A549 treated with dexamethasone at 1 μM for 4 hours (cell line): Measurements from ENCODE around the gene OR5T3. TPM values are rescaled to one million over a fixed set of nuclear protein-coding genes. Genes with fewer than 3 reads are reported as not detected.

ENCODE experiments used
- total RNA-seq: library from RNA; stranded (reverse); fragments of 200-300 nt; extraction: Qiagen RNA extraction; gene quantifications from 5 replicates; pipeline ENCODE4 v1.2.3, GENCODE V29; 2022

OR5T3 gene
- not detected in 5 replicates for total RNA-seq

DNA sequence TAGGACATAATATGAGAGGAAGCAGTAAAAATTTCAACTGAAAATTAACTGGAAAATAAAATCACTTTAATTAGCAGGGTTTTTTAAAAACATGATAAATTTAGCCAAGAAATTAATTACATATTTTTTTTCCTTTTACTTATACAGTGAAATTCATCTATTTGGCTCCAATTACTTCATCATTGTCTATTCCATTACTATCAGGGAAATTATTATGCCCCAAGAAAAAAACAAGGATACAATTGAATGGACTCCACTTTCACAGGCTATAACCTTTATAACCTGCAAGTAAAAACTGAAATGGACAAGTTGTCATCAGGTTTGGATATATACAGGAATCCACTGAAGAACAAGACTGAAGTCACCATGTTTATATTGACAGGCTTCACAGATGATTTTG, at the start of gene OR5T3:
Gene OR5T3, plus strand, starts transcription at position 301 of the 400 bp plus-strand sequence. Its CDS starts 0 bp downstream, at position 301.

DNA sequence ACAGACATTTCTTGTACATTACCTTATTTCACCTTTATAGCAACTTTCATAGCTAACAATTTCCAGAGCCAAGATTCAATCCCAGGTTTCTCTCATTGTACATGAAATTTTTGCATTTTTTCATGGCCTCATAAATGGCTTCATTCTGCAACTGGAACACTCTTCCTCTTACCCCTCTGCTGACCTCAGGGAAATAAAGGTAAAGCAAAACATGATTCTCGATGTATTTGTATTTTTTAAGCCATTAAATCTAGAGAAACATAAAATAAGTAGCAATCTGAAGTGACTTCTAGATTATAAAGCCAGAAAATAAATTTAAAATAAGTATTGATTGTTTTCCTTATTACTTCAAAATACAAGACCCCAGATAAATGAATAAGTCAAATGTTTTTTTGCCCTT, 17.9 kb upstream of the OR5T3 start, which contains the start of gene OR5T2:
Gene OR5T2, minus strand, starts transcription at position 101 of the 400 bp plus-strand sequence. CDS start 1,193 bp downstream, outside the sequence.

DNA sequence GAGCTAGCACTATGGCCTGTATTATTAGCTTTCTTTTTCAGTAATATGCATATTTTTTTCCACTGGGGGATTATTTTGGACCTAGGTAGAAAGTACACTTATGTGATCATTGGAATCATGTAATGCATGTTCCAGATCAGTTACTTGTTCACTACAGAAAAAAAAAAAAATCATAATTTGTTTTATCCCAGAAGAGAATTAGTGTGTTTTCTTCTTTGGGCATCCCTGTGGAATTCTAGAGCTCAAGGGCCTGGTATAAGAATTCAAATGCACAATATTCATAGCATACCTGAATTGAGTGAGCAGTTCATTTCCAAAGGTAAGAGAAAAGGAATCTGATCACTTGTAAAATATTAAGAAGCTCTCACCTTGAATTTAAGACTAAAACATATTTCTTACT, 21.8 kb downstream of the OR5T3 start, which contains the start of gene OR5T1:
Gene OR5T1, plus strand, starts transcription at position 301 of the 400 bp plus-strand sequence. CDS start 1,485 bp downstream, outside the sequence.

DNA sequence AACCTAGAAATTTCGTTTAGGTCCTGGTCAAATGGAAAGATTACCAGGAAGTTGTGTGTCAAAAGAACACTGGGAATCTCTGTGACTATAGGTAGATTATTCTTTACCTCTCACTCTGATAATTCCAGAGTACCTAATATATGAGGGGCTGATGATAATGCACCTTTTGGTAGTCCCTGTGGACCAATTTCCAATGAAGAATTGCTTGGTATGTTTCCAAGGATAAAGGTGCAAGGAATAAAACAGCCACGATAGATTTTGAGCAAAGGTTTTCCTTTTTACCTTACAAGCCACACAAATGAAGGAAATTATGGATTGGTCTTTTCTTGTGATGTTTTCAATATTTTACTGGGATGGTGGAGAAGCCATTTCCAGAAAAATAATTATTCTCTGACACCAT, 40.1 kb downstream of the OR5T3 start, which contains the start of gene OR8H1:
Gene OR8H1, minus strand, starts transcription at position 101 of the 400 bp plus-strand sequence. CDS start 1,192 bp downstream, outside the sequence.

Other genes starting within 250 kb of the OR5T3 start
- not detected in 5 replicates for gene OR5AS1, start 224.6 kb upstream of the OR5T3 start, total RNA-seq
- not detected in 5 replicates for gene OR8I2, start 158.9 kb upstream of the OR5T3 start, total RNA-seq
- gene OR8H2, start 148.6 kb upstream of the OR5T3 start, total RNA-seq: not detected in 5 replicates
- not detected in 5 replicates for gene OR8H3, start 129.9 kb upstream of the OR5T3 start, total RNA-seq
- gene OR8J3, start 112.1 kb upstream of the OR5T3 start, total RNA-seq: not detected in 5 replicates
- not detected in 5 replicates for gene OR8K5, start 91.9 kb upstream of the OR5T3 start, total RNA-seq
- not detected in 5 replicates for gene OR5J2, start 75.6 kb upstream of the OR5T3 start, total RNA-seq
- not detected in 5 replicates for gene OR5T2, start 18.0 kb upstream of the OR5T3 start, total RNA-seq
- gene OR5T1, start 21.9 kb downstream of the OR5T3 start, total RNA-seq: not detected in 5 replicates
- gene OR8H1, start 40.0 kb downstream of the OR5T3 start, total RNA-seq: not detected in 5 replicates
- gene OR8K3, start 62.9 kb downstream of the OR5T3 start, total RNA-seq: not detected in 5 replicates
- gene OR8K1, start 93.8 kb downstream of the OR5T3 start, total RNA-seq: not detected in 5 replicates
- not detected in 5 replicates for gene OR8J1, start 102.0 kb downstream of the OR5T3 start, total RNA-seq
- gene OR8U1, start 123.4 kb downstream of the OR5T3 start, total RNA-seq: not detected in 5 replicates
- not detected in 5 replicates for gene OR5AL1, start 160.4 kb downstream of the OR5T3 start, total RNA-seq
- gene OR5M3, start 221.1 kb downstream of the OR5T3 start, total RNA-seq: not detected in 5 replicates
- not detected in 5 replicates for gene OR5M8, start 239.1 kb downstream of the OR5T3 start, total RNA-seq